IPS DF 6.9 (cell line): Measurements from ENCODE around the gene ENTR1.

Source experiments
- DNase-seq: peaks from one replicate; pipeline ENCODE4 v3.0.0-alpha.2; 2013; ENCODE audit warnings: low read depth, low spot score
- H3K27ac ChIP-seq: one replicate; pipeline ENCODE4 v1.5.1; 2013; ENCODE audit warnings: low read length, control low read depth
- H3K27me3 ChIP-seq: 2 replicates; pipeline ENCODE4 v1.6.1; 2013; ENCODE audit warnings: mild to moderate bottlenecking, low read length; ENCODE audit not compliant: control insufficient read depth, insufficient read depth
- H3K36me3 ChIP-seq: 2 replicates; pipeline ENCODE4 v1.6.1; 2013; ENCODE audit warnings: low read length; ENCODE audit not compliant: control insufficient read depth, insufficient read depth
- H3K4me1 ChIP-seq: 2 replicates; pipeline ENCODE4 v1.6.1; 2013; ENCODE audit warnings: low read length; ENCODE audit not compliant: control insufficient read depth, insufficient read depth
- H3K4me3 ChIP-seq: 2 replicates; pipeline ENCODE4 v1.5.1; 2013; ENCODE audit warnings: mild to moderate bottlenecking, low read length
- H3K9me3 ChIP-seq: 2 replicates; pipeline ENCODE4 v1.6.1; 2013; ENCODE audit warnings: low read length, inconsistent platforms; ENCODE audit not compliant: control insufficient read depth, insufficient read depth
- WGBS: extraction: QIAGEN DNeasy Blood & Tissue Kit; methylation state at CpG from one replicate; pipeline ENCODE4 v1.1.7; 2013; ENCODE audit warnings: mixed read lengths, missing lambda C conversion rate; ENCODE audit not compliant: insufficient read length, insufficient coverage; 5-methylcytosine and 5-hydroxymethylcytosine counted together

The ENTR1 gene

DNA sequence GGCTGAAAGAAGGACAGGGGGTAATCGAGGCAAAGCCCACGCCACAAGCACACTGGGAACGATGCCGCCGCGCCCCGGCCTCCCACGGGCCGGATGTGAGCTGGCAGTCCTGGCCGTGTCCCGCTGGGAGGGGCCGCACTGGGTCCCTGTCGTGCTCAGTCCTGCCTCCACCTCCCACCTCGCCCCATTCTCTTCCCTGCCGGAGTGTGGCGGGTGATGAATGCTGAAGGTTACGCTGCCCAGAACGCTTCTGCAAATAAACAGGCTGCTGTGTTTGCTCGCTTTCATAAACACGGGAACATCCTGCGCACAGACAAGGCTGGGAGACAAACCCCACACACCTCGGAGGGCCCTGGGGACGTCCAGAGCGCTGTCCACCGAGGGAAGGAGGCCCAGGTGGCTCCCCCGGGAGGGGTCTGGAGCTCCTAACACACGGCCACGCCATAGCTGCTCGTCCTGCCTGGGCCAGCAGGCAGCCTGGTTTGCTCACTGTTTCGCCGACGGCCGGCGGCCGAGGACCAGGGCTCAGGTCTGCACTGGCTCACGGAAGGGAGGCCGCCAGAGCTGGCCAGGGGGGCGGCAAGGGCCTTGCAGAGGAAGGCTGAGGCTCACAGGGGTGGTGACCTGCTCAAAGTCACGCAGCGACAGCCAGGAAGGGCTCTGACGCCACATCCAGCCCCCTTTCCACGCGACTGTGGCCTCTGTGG lies 49.2 kb downstream of the ENTR1 start:
- Histone ChIP-seq H3K9me3 (no peaks in the 10 kb centered on the region), H3K36me3 (no peaks in the 10 kb centered on the region; the same call in 1 of the 2 replicates), H3K27ac (no peak overlapping the region), H3K4me1 (peaks cover 2% of the 10 kb centered on the region; the same call in 1 of the 2 replicates), H3K27me3 (no peaks in the 10 kb centered on the region), H3K4me3 (no peak overlapping the region)
- DNase-seq, result no peak
- WGBS, result no CpG with 5 or more reads among the region's 43 CpGs

- H3K4me1 ChIP-seq, result peaks cover 2% of the 10 kb centered on the region; the same call in 1 of the 2 replicates
- no peak for DNase-seq
- H3K36me3 ChIP-seq, result no peaks in the 10 kb centered on the region; the same call in 1 of the 2 replicates
- H3K4me3 ChIP-seq, result no peak overlapping the region
- no peaks in the 10 kb centered on the region for H3K27me3 ChIP-seq
- H3K9me3 ChIP-seq, result no peaks in the 10 kb centered on the region
- WGBS, result no CpG with 5 or more reads among the region's 38 CpGs
- no peak overlapping the region for H3K27ac ChIP-seq
These were observed 50.4 kb downstream of the ENTR1 start for GRCh38 chr9:136359774-136360718.

DNA sequence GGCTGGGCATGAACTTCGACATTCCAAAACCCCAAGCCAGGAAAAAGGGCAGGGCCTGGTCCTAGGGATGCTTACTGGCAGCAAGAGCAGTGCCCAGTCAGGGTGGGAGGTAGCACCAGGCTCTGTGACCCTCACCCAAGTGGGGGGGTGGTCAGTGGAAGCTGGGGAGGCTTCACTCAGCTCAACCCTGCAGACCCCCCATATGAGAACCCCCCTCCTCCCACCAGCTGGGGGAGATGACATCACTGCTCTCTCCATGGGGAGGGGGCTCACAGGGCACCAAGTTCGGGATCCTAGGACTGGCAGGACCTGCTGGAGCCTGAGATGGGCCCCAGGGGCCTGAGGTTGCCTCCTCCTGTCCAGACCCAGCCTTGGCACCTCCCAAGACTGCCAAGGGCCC lies 51.5 kb downstream of the ENTR1 start:
- Histone ChIP-seq H3K27me3 (no peaks in the 10 kb centered on the region), H3K27ac (no peak overlapping the region), H3K4me1 (peaks cover 4% of the 10 kb centered on the region; the same call in 1 of the 2 replicates), H3K9me3 (no peaks in the 10 kb centered on the region), H3K4me3 (no peak overlapping the region), H3K36me3 (no peaks in the 10 kb centered on the region; the same call in 1 of the 2 replicates)
- DNase-seq, result no peak
- no CpG with 5 or more reads among the region's 2 CpGs for WGBS

- Histone ChIP-seq H3K36me3 (no peaks in the 10 kb centered on the region; the same call in 1 of the 2 replicates), H3K4me1 (peaks cover 4% of the 10 kb centered on the region; the same call in 1 of the 2 replicates), H3K27me3 (no peaks in the 10 kb centered on the region), H3K27ac (no peak overlapping the region), H3K9me3 (no peaks in the 10 kb centered on the region), H3K4me3 (no peak overlapping the region)
- no CpG with 5 or more reads among the region's 29 CpGs for WGBS
- no peak for DNase-seq
These were observed 52.4 kb downstream of the ENTR1 start for GRCh38 chr9:136358016-136358415.

- Histone ChIP-seq H3K36me3 (no peaks in the 10 kb centered on the region; the same call in 1 of the 2 replicates), H3K4me3 (no peak overlapping the region), H3K27ac (no peak overlapping the region), H3K9me3 (no peaks in the 10 kb centered on the region), H3K27me3 (no peaks in the 10 kb centered on the region), H3K4me1 (peaks cover 2% of the 10 kb centered on the region; the same call in 1 of the 2 replicates)
- DNase-seq, result no peak
- no CpG with 5 or more reads among the region's 22 CpGs for WGBS
These were observed 53.1 kb downstream of the ENTR1 start for GRCh38 chr9:136357202-136357725.

- H3K4me3 ChIP-seq, result no peak overlapping the region
- H3K27ac ChIP-seq, result no peak overlapping the region
- no peak for DNase-seq
These were observed 54.5 kb downstream of the ENTR1 start for GRCh38 chr9:136355616-136356557.

GRCh38 chr9:136354592-136355085 lies 55.8 kb downstream of the ENTR1 start:
- Histone ChIP-seq H3K36me3 (no peaks in the 10 kb centered on the region; the same call in 1 of the 2 replicates), H3K4me1 (peaks cover 2% of the 10 kb centered on the region; the same call in 1 of the 2 replicates), H3K27me3 (no peaks in the 10 kb centered on the region), H3K27ac (no peak overlapping the region), H3K4me3 (no peak overlapping the region), H3K9me3 (no peaks in the 10 kb centered on the region)
- no peak for DNase-seq
- no CpG with 5 or more reads among the region's 17 CpGs for WGBS

More at GRCh38 chr9:136355616-136356557, 54.5 kb downstream of the ENTR1 start:
- Histone ChIP-seq H3K4me1 (peaks cover 2% of the 10 kb centered on the region; the same call in 1 of the 2 replicates), H3K36me3 (no peaks in the 10 kb centered on the region; the same call in 1 of the 2 replicates), H3K9me3 (no peaks in the 10 kb centered on the region), H3K27me3 (no peaks in the 10 kb centered on the region)
- WGBS, result no CpG with 5 or more reads among the region's 54 CpGs

DNA sequence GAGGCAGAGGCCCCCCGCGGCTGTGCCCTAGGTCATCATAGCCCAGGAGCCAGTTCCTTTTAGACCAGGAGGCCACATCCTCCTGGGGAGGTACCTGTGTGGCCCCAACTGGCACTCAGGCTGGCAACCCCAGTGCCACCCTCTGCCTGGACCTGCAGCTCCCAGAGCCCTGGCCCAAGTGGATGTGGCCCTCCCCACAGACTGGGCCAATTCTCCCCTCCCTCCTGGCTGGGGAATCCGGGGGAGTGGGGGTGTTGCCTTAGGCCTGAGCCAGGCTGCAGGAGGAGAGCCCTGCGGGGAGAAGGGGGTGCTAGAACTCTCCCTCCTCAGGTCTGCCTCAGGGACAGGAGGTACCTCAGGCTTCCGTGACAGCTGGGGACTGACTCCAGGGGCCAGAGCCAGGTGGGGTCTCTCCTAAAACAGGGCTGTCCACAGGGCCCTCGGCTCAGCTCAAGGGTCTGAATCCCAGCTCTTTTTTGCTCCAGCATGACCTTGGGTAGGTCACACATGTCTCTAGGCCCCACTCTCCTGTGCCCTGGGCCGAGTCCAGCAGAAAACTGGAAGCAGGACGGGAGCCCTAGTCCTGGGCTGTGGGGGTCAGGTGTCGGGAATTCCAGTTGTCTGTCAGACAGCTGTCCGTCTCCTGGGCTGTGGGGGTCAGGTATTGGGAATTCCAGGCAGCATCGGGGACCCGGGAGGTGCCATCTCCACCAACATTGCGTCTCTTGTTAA lies 56.5 kb downstream of the ENTR1 start:
- H3K4me1 ChIP-seq, result peaks cover 2% of the 10 kb centered on the region; the same call in 1 of the 2 replicates
- no peak for DNase-seq
- no peak overlapping the region for H3K4me3 ChIP-seq
- no CpG with 5 or more reads among the region's 13 CpGs for WGBS
- H3K27me3 ChIP-seq, result no peaks in the 10 kb centered on the region
- no peak overlapping the region for H3K27ac ChIP-seq
- no peaks in the 10 kb centered on the region for H3K9me3 ChIP-seq
- H3K36me3 ChIP-seq, result no peaks in the 10 kb centered on the region; the same call in 1 of the 2 replicates

GRCh38 chr9:136353088-136353487 lies 57.3 kb downstream of the ENTR1 start:
- no peaks in the 10 kb centered on the region for H3K27me3 ChIP-seq
- no peak for DNase-seq
- no peaks in the 10 kb centered on the region for H3K9me3 ChIP-seq
- H3K27ac ChIP-seq, result no peak overlapping the region
- no CpG with 5 or more reads among the region's 11 CpGs for WGBS
- no peak overlapping the region for H3K4me3 ChIP-seq
- H3K4me1 ChIP-seq, result peaks cover 2% of the 10 kb centered on the region; the same call in 1 of the 2 replicates
- no peaks in the 10 kb centered on the region; the same call in 1 of the 2 replicates for H3K36me3 ChIP-seq
